K562 (cell line): ENCODE measurements around the gene RETREG2. TPM values are rescaled to one million over a fixed set of nuclear protein-coding genes. Genes with fewer than 3 reads are reported as not detected.

Source experiments
- HMGN3 ChIP-seq: IDR thresholded peaks from 2 replicates; pipeline ENCODE4 v1.6.1; 2011; ENCODE audit warnings: borderline replicate concordance, low read depth, mild to moderate bottlenecking, mixed read lengths, low read length; ENCODE audit not compliant: insufficient read length; ENCODE audit errors: extremely low read depth
- JUND ChIP-seq, 2 experiments: IDR thresholded peaks; 2 replicates in 1 of 2; 3 replicates in 1 of 2; pipeline ENCODE4 v1.6.1; 2011; ENCODE audit warnings: borderline replicate concordance in 2 of 2, low read depth in 2 of 2, low read length in 2 of 2, improper control_type of control experiment in 1 of 2, missing biosample characterization in 1 of 2, missing genetic modification characterization in 1 of 2, missing genetic modification reagents in 1 of 2
- NONO ChIP-seq, 2 experiments: fragments of 200-400 bp in 1 of 2; fragments of 450-650 bp in 1 of 2; formaldehyde crosslinking in 1 of 2; IDR thresholded peaks; 2 replicates each; pipeline ENCODE4 v1.6.1; 2017; ENCODE audit warnings: low read depth in 2 of 2, mild to moderate bottlenecking in 2 of 2, moderate library complexity in 2 of 2, low read length in 1 of 2
- polyA plus RNA-seq, 8 experiments: library from polyadenylated mRNA; depleted of rRNA in 4 of 8; stranded (reverse) in 5 of 8; unstranded in 3 of 8; fragments of >200 nt; fragmentation: Nextera tagmentation in 2 of 8; fragmentation: Illumina TruSeq in 1 of 8; extraction: Ambion mirVana in 2 of 8; extraction: Trizol in 1 of 8; gene quantifications; 2 replicates each; pipeline versions ENCODE4 v1.2.1 to v1.2.3, GENCODE V29; 2011 to 2014; ENCODE audit warnings: inconsistent platforms in 1 of 8, missing spikeins in 1 of 8
- total RNA-seq, 7 experiments: library from RNA; depleted of rRNA in 6 of 7; stranded (reverse); fragments of >200 nt in 6 of 7; fragmentation: Illumina TruSeq in 2 of 7; extraction: Trizol in 2 of 7; gene quantifications; 2 replicates each; pipeline versions ENCODE4 v1.2.1 to v1.2.3, GENCODE V29; 2011 to 2021; ENCODE audit warnings: low replicate concordance in 1 of 7
- TF ChIP-seq, protein P1 (sequence below): sonication (generic); IDR thresholded peaks from 2 replicates; pipeline ENCODE4 v1.6.1; 2016
- TF ChIP-seq, protein P2 (sequence below), 2 experiments: IDR thresholded peaks; 2 replicates each; pipeline ENCODE4 v1.6.1; 2012; ENCODE audit warnings: improper control_type of control experiment in 2 of 2, low read depth in 2 of 2, low read length in 2 of 2, borderline replicate concordance in 1 of 2
- TF ChIP-seq, protein P3 (sequence below): sonication (generic); formaldehyde crosslinking; IDR thresholded peaks from 2 replicates; pipeline ENCODE4 v1.8.0; 2022; ENCODE audit warnings: mild to moderate bottlenecking, missing genetic modification reagents

The RETREG2 gene
- total and polyA plus RNA-seq, 9 of the 15 experiments (the other 6 are each of a cell fraction or from before 2014, with no cell fraction given) = 4.9 to 40.1 (median 19.2) TPM

DNA sequence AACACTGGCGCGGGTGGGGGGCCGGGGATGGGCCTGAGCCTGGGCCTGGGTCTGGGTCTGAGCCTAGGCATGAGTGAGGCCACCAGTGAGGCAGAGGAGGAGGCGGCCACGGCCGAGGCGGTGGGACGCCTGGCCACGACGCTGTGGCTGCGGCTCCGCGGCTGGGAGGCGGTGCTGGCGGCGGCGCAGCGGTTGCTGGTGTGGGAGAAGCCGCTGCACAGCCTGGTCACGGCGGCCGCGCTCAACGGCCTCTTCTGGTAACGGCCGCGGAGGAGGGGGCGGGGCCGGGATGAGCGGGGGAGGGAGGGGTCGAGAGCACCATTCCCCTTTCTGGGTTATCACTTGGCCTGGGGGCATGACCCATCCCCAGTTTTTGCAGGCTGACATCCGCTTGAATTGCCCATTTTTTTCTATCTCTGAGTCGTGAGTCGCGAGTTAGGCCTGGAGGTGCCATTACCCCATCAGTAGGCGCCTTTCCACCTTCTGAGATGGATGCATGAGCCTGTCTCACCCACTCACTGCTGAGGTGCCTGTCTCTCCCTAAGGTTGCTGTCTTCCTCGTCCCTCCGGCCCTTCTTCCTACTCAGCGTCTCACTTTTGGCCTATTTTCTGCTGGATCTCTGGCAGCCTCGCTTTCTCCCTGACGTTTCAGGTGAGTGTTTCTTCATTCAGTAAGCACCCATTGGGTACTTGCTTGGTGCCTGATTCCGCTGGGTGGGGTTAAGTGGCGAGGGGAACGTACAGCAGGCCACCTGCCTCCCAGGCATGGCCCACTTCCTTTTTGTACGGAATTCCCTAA, 501 bp downstream of the RETREG2 start (continued):
- TF ChIP-seq, protein P1, sequence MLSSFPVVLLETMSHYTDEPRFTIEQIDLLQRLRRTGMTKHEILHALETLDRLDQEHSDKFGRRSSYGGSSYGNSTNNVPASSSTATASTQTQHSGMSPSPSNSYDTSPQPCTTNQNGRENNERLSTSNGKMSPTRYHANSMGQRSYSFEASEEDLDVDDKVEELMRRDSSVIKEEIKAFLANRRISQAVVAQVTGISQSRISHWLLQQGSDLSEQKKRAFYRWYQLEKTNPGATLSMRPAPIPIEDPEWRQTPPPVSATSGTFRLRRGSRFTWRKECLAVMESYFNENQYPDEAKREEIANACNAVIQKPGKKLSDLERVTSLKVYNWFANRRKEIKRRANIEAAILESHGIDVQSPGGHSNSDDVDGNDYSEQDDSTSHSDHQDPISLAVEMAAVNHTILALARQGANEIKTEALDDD = no peak
- TF ChIP-seq NONO (IDR thresholded peaks at IDR 0.05; ENCODE audit: low read depth in 2 of 2, low read length in 1 of 2) = 0 out of 4 replicates have a peak, but pooled peaks of 1 of the 2 experiments have one; percentile 39
- no peak for TF ChIP-seq JUND (IDR thresholded peaks at IDR 0.05; ENCODE audit: borderline replicate concordance, low read depth, low read length)
- TF ChIP-seq JUND (tag; IDR thresholded peaks at IDR 0.05; ENCODE audit: borderline replicate concordance, low read depth, low read length) = no peak
- TF ChIP-seq, protein P2, sequence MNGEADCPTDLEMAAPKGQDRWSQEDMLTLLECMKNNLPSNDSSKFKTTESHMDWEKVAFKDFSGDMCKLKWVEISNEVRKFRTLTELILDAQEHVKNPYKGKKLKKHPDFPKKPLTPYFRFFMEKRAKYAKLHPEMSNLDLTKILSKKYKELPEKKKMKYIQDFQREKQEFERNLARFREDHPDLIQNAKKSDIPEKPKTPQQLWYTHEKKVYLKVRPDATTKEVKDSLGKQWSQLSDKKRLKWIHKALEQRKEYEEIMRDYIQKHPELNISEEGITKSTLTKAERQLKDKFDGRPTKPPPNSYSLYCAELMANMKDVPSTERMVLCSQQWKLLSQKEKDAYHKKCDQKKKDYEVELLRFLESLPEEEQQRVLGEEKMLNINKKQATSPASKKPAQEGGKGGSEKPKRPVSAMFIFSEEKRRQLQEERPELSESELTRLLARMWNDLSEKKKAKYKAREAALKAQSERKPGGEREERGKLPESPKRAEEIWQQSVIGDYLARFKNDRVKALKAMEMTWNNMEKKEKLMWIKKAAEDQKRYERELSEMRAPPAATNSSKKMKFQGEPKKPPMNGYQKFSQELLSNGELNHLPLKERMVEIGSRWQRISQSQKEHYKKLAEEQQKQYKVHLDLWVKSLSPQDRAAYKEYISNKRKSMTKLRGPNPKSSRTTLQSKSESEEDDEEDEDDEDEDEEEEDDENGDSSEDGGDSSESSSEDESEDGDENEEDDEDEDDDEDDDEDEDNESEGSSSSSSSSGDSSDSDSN (IDR thresholded peaks at IDR 0.05; ENCODE audit: borderline replicate concordance in 1 of 2, low read depth in 2 of 2, low read length in 2 of 2) = peak in 1 of 2 experiments; percentile 10; a peak in 1 of 4 replicates
- TF ChIP-seq, protein P3, sequence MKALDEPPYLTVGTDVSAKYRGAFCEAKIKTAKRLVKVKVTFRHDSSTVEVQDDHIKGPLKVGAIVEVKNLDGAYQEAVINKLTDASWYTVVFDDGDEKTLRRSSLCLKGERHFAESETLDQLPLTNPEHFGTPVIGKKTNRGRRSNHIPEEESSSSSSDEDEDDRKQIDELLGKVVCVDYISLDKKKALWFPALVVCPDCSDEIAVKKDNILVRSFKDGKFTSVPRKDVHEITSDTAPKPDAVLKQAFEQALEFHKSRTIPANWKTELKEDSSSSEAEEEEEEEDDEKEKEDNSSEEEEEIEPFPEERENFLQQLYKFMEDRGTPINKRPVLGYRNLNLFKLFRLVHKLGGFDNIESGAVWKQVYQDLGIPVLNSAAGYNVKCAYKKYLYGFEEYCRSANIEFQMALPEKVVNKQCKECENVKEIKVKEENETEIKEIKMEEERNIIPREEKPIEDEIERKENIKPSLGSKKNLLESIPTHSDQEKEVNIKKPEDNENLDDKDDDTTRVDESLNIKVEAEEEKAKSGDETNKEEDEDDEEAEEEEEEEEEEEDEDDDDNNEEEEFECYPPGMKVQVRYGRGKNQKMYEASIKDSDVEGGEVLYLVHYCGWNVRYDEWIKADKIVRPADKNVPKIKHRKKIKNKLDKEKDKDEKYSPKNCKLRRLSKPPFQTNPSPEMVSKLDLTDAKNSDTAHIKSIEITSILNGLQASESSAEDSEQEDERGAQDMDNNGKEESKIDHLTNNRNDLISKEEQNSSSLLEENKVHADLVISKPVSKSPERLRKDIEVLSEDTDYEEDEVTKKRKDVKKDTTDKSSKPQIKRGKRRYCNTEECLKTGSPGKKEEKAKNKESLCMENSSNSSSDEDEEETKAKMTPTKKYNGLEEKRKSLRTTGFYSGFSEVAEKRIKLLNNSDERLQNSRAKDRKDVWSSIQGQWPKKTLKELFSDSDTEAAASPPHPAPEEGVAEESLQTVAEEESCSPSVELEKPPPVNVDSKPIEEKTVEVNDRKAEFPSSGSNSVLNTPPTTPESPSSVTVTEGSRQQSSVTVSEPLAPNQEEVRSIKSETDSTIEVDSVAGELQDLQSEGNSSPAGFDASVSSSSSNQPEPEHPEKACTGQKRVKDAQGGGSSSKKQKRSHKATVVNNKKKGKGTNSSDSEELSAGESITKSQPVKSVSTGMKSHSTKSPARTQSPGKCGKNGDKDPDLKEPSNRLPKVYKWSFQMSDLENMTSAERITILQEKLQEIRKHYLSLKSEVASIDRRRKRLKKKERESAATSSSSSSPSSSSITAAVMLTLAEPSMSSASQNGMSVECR (CRISPR knock-in tag) = peak; percentile 82
- TF ChIP-seq HMGN3 = peak; percentile 9
